HepG2 (cell line): ENCODE data around the gene SLC25A43. TPM values are rescaled to one million over a fixed set of nuclear protein-coding genes. Genes with fewer than 3 reads are reported as not detected.

Experiments
- ATAC-seq: fragments of 200-7000 bp; cut with Tn5 transposase; 3 replicates; pipeline ENCODE4 v1.9.1; 2020; ENCODE audit warnings: mild to moderate bottlenecking, moderate library complexity
- BruUV-seq: library from RNA; stranded (reverse); fragments of 400-500 nt; replicated peaks from 2 replicates; lab custom pipeline; 2021; lab: Mats Ljungman, UMichigan
- CTCF ChIA-PET: fragments of 300-600 bp; formaldehyde crosslinking; extraction: SDS; loops from one replicate; lab custom pipeline; 2021; ENCODE audit warnings: low total read pairs, inconsistent platforms, low intra/inter-chr PET ratio; lab: Yijun Ruan, JAX
- POLR2A ChIA-PET: fragments of 350-600 bp; sonication (Branson Sonifier 250); formaldehyde crosslinking; loops from one replicate; lab custom pipeline; 2020; ENCODE audit warnings: antibody characterized with exemption, inconsistent platforms; lab: Yijun Ruan, JAX
- DNase-seq: peaks from one replicate; pipeline ENCODE4 v3.0.0-alpha.2; 2015; ENCODE audit warnings: low spot score
- FAIRE-seq: peaks from 3 replicates; lab custom pipeline; 2011; peaks lifted over from hg19 to GRCh38; lab: Jason Lieb, UNC
- H2AFZ ChIP-seq: one replicate; pipeline ENCODE4 v1.6.1; 2011; ENCODE audit warnings: low read length, inconsistent platforms
- H3K27ac ChIP-seq: fragments of 300-600 bp; 3 replicates; pipeline ENCODE4 v1.8.0; 2011; ENCODE audit warnings: mixed run types, mild to moderate bottlenecking, mixed read lengths, low read length, inconsistent platforms; ENCODE audit not compliant: insufficient read depth; ENCODE audit errors: extremely low read length
- H3K27me3 ChIP-seq, 2 experiments: fragments of 200-600 bp in 1 of 2; 2 replicates in 1 of 2; 3 replicates in 1 of 2; pipeline versions ENCODE4 v1.6.0 to v1.8.0; 2011; ENCODE audit warnings: low read length in 2 of 2, mild to moderate bottlenecking in 2 of 2, moderate library complexity in 2 of 2, inconsistent platforms in 1 of 2; ENCODE audit not compliant: insufficient read depth in 2 of 2, control insufficient read depth in 1 of 2
- H3K36me3 ChIP-seq, 2 experiments: fragments of 200-600 bp in 1 of 2; replicated peaks in 1 of 2; 2 replicates in 1 of 2; 3 replicates in 1 of 2; pipeline versions ENCODE4 v1.5.1 to v1.8.0; 2011; ENCODE audit warnings: low read length in 2 of 2, inconsistent platforms in 1 of 2; ENCODE audit not compliant: insufficient read depth in 2 of 2, control insufficient read depth in 1 of 2
- H3K4me1 ChIP-seq: 2 replicates; pipeline ENCODE4 v1.5.1; 2012; ENCODE audit warnings: low read length, inconsistent platforms; ENCODE audit not compliant: insufficient read depth
- H3K4me2 ChIP-seq: 2 replicates; pipeline ENCODE4 v1.6.0; 2011; ENCODE audit warnings: low read depth, low read length, inconsistent platforms
- H3K4me3 ChIP-seq, 3 experiments: fragments of 200-600 bp in 1 of 3; sonication (generic), shearing (Covaris generic) in 1 of 3; replicated peaks in 1 of 3; 2 replicates each; pipeline ENCODE4 v1.5.1; 2011 to 2016; ENCODE audit warnings: low read length in 3 of 3, inconsistent platforms in 2 of 3, low read depth in 2 of 3, mild to moderate bottlenecking in 2 of 3, control low read depth in 1 of 3, mixed read lengths in 1 of 3; ENCODE audit not compliant: insufficient read depth in 1 of 3
- H3K79me2 ChIP-seq: one replicate; pipeline ENCODE4 v1.6.1; 2011; ENCODE audit warnings: low read length, inconsistent platforms; ENCODE audit not compliant: insufficient read depth
- H3K9ac ChIP-seq: 2 replicates; pipeline ENCODE4 v1.6.0; 2011; ENCODE audit warnings: mild to moderate bottlenecking, low read depth, low read length, inconsistent platforms; ENCODE audit not compliant: insufficient read depth
- H3K9me3 ChIP-seq: 2 replicates; pipeline ENCODE4 v1.5.1; 2012; ENCODE audit warnings: mild to moderate bottlenecking, low read length
- H4K20me1 ChIP-seq: 2 replicates; pipeline ENCODE4 v1.6.0; 2011; ENCODE audit warnings: inconsistent platforms, mild to moderate bottlenecking, low read length, moderate library complexity; ENCODE audit not compliant: insufficient read depth
- ASH2L ChIP-seq: fragments of 300-600, 200-600 bp; sonication (generic); IDR thresholded peaks from 2 replicates; pipeline ENCODE4 v1.7.0; 2017; ENCODE audit warnings: low read depth, mild to moderate bottlenecking, moderate library complexity, mixed read lengths, low read length; ENCODE audit not compliant: insufficient read length
- CREBL2 ChIP-seq: sonication (generic); formaldehyde crosslinking; IDR thresholded peaks from 2 replicates; pipeline ENCODE4 v1.8.1; 2023; ENCODE audit warnings: missing genetic modification reagents, mild to moderate bottlenecking, borderline replicate concordance
- HNF4A ChIP-seq: sonication (generic); formaldehyde crosslinking; IDR thresholded peaks from 2 replicates; pipeline ENCODE4 v1.4.0; 2020; ENCODE audit warnings: missing genetic modification reagents
- IKZF5 ChIP-seq: IDR thresholded peaks from 2 replicates; pipeline ENCODE4 v1.6.1; 2018; ENCODE audit warnings: missing genetic modification reagents, mild to moderate bottlenecking, missing compliant biosample characterization
- MEIS1 ChIP-seq: sonication (generic); formaldehyde crosslinking; IDR thresholded peaks from 2 replicates; pipeline ENCODE4 v1.9.0; 2021; ENCODE audit warnings: mild to moderate bottlenecking, missing genetic modification reagents, moderate library complexity, borderline replicate concordance
- NFYC ChIP-seq: IDR thresholded peaks from 2 replicates; pipeline ENCODE4 v1.6.1; 2016; ENCODE audit warnings: missing genetic modification reagents, missing compliant biosample characterization
- PCBP2 ChIP-seq: fragments of 200-400 bp; formaldehyde crosslinking; optimal IDR thresholded peaks from 2 replicates; pipeline ENCODE3; 2018; ENCODE audit warnings: low read length, low read depth; ENCODE audit not compliant: poor library complexity, severe bottlenecking
- PRDM10 ChIP-seq: sonication (generic); formaldehyde crosslinking; IDR thresholded peaks from 2 replicates; pipeline ENCODE4 v1.4.0; 2020; ENCODE audit warnings: low read depth, missing genetic modification reagents
- YEATS4 ChIP-seq: sonication (generic); formaldehyde crosslinking; IDR thresholded peaks from 2 replicates; pipeline ENCODE4 v1.4.0; 2020; ENCODE audit warnings: missing genetic modification reagents, borderline replicate concordance
- ZEB1 ChIP-seq: IDR thresholded peaks from 2 replicates; pipeline ENCODE4 v1.6.1; 2012; ENCODE audit warnings: mild to moderate bottlenecking, low read depth, inconsistent platforms; ENCODE audit not compliant: insufficient replicate concordance
- ZKSCAN5 ChIP-seq: sonication (generic); formaldehyde crosslinking; IDR thresholded peaks from 2 replicates; pipeline ENCODE4 v1.5.1; 2020; ENCODE audit warnings: mild to moderate bottlenecking, missing genetic modification reagents
- ZNF207 ChIP-seq: fragments of 450-650 bp; IDR thresholded peaks from 2 replicates; pipeline ENCODE4 v1.6.1; 2016; ENCODE audit warnings: antibody characterized with exemption, borderline replicate concordance
- WGBS: methylation state at CpG from one replicate; pipeline ENCODE4 v1.1.6; 2017; ENCODE audit warnings: low lambda C conversion rate; 5-methylcytosine and 5-hydroxymethylcytosine counted together
- in situ Hi-C: cut with HindIII; loops from 2 replicates; pipeline ENCODE4 v1.10.0; 2017; ENCODE audit warnings: low pct_unique_long_range_greater_than_20kb; ENCODE audit not compliant: extremely low pct_ligation_motif_present
- intact Hi-C: fragments of 100-400 bp; cut with micrococcal nuclease; formaldehyde crosslinking; loops from one replicate; pipeline ENCODE4 v1.10.0; 2022; ENCODE audit not compliant: unreplicated experiment
- polyA plus RNA-seq, 8 experiments: library from polyadenylated mRNA; depleted of rRNA in 3 of 8; stranded (reverse) in 7 of 8; unstranded in 1 of 8; fragments of >200 nt; fragmentation: Illumina TruSeq in 4 of 8; extraction: Trizol in 4 of 8; gene quantifications; 2 replicates each; pipeline versions ENCODE4 v1.2.1 to v1.2.3, GENCODE V29; 2011 to 2016; ENCODE audit warnings: low read depth in 4 of 8, missing spikeins in 1 of 8, mixed read lengths in 1 of 8; ENCODE audit not compliant: insufficient read depth in 1 of 8
- total RNA-seq, 5 experiments: library from RNA; depleted of rRNA; stranded (reverse); fragments of >200 nt; fragmentation: Illumina TruSeq; extraction: Trizol; gene quantifications; 2 replicates each; pipeline ENCODE4 v1.2.3, GENCODE V29; 2016; ENCODE audit warnings: low read depth in 1 of 5

Gene SLC25A43
- total and polyA plus RNA-seq, 2 of the 13 experiments (the other 11 are each of a cell fraction or from before 2014, with no cell fraction given), result 5.8 to 13.2 TPM

GRCh38 chrX:119466970-119467369 lies 67.8 kb downstream of the SLC25A43 start:
- no peak overlapping the region for H3K9ac ChIP-seq
- no peaks in the 10 kb centered on the region for H3K9me3 ChIP-seq
- H4K20me1 ChIP-seq, result peaks cover 8% of the 10 kb centered on the region
- ChIA-PET CTCF (no interaction called here), POLR2A (interaction anchor here (1.4 kb wide), 1 partner anchor 11 kb away, joined by 5 read pairs; no protein-coding TSS in a partner anchor)
- no peak overlapping the region for H3K4me3 ChIP-seq
- no peak overlapping the region for H2AFZ ChIP-seq
- ATAC-seq, result no peak
- DNase-seq, result no peak
- no peaks in the 10 kb centered on the region; a peak in 1 of 5 replicates for H3K27me3 ChIP-seq
- H3K27ac ChIP-seq, result peak overlapping the region; percentile 76
- peaks cover 3 to 15% of the 10 kb centered on the region in 2 experiments; a peak in 4 of 5 replicates for H3K36me3 ChIP-seq
- WGBS, result 28% methylated on average over 3 of the region's 3 CpGs
- peaks cover 11% of the 10 kb centered on the region for H3K79me2 ChIP-seq
- in situ Hi-C loops, result no loop called here
- TF ChIP-seq ZKSCAN5 (no peak), PCBP2 (no peak), IKZF5 (CRISPR knock-in tag) (no peak)
- TF ChIP-seq, all 625 proteins: peak for 0
- intact Hi-C loops, result loop anchor here (5.0 kb wide), 1 partner anchor 45 kb away; no protein-coding TSS in a partner anchor
- no peak for FAIRE-seq
- BruUV-seq, result no TSS peak
- Histone ChIP-seq H3K4me2 (peak overlapping the region; percentile 74), H3K4me1 (peaks cover 29% of the 10 kb centered on the region)

GRCh38 chrX:119467433-119467832 lies 68.3 kb downstream of the SLC25A43 start:
- WGBS, result 2% methylated on average over 6 of the region's 6 CpGs
- H3K27me3 ChIP-seq, result no peaks in the 10 kb centered on the region; a peak in 1 of 5 replicates
- ChIA-PET POLR2A (interaction anchor here (0.8 to 2.0 kb wide), 7 partner anchors 10 to 231 kb away, joined by 3 to 51 read pairs (median 5); no protein-coding TSS in a partner anchor), CTCF (no interaction called here)
- BruUV-seq, result TSS peak; percentile 84
- peak overlapping the region; percentile 76 for H3K27ac ChIP-seq
- peak; percentile 21 for FAIRE-seq
- H3K9me3 ChIP-seq, result no peaks in the 10 kb centered on the region
- H4K20me1 ChIP-seq, result peaks cover 8% of the 10 kb centered on the region
- in situ Hi-C loops, result no loop called here
- H3K4me3 ChIP-seq, result peak overlapping the region in 2 of 3 experiments; percentile 40 to 57; a peak in 3 of 6 replicates
- H3K4me1 ChIP-seq, result peaks cover 29% of the 10 kb centered on the region
- H3K9ac ChIP-seq, result peak overlapping the region; percentile 52; the same call in 1 of the 2 replicates
- ATAC-seq, result peak; percentile 4; the same call in 1 of the 3 replicates
- intact Hi-C loops, result loop anchor here (5.0 kb wide), 1 partner anchor 45 kb away; no protein-coding TSS in a partner anchor
- peaks cover 11% of the 10 kb centered on the region for H3K79me2 ChIP-seq
- peaks cover 3 to 15% of the 10 kb centered on the region in 2 experiments; a peak in 4 of 5 replicates for H3K36me3 ChIP-seq
- peak overlapping the region; percentile 74 for H3K4me2 ChIP-seq
- H2AFZ ChIP-seq, result no peak overlapping the region
- no peak for DNase-seq
- no peak for TF ChIP-seq NFYC
- TF ChIP-seq ASH2L, result peak; percentile 4
- no peak for TF ChIP-seq MEIS1 (CRISPR knock-in tag)
- no peak for TF ChIP-seq ZNF207
- no peak for TF ChIP-seq CREBL2 (CRISPR knock-in tag)
- 0 out of 2 replicates have a peak, but pooled peaks have one; percentile 1 for TF ChIP-seq YEATS4 (CRISPR knock-in tag)
- no peak for TF ChIP-seq ZEB1
- peak; percentile 66; the same call in 1 of the 2 replicates for TF ChIP-seq PRDM10 (CRISPR knock-in tag)
- 0 out of 2 replicates have a peak, but pooled peaks have one; percentile 17 for TF ChIP-seq HNF4A (CRISPR knock-in tag)
